B cell (primary cell): ENCODE results near the gene L3MBTL4. TPM values are rescaled to one million over a fixed set of nuclear protein-coding genes. Genes with fewer than 3 reads are reported as not detected.

ENCODE experiments used
- ATAC-seq: fragments of 200-7000 bp; cut with Tn5 transposase; one replicate; pipeline ENCODE4 v1.10.0; 2021; ENCODE audit warnings: low read depth, mild to moderate bottlenecking, moderate number of reproducible peaks, moderate library complexity
- CTCF ChIA-PET: fragments of 350-600 bp; sonication (Branson Sonifier 250); formaldehyde crosslinking; loops from one replicate; lab custom pipeline; 2021; ENCODE audit warnings: antibody characterized with exemption, inconsistent platforms; lab: Charles Lee
- POLR2A ChIA-PET: fragments of 350-600 bp; sonication (Branson Sonifier 250); formaldehyde crosslinking; loops from one replicate; lab custom pipeline; 2021; ENCODE audit warnings: antibody characterized with exemption; lab: Charles Lee
- DNase-seq: peaks from one replicate; pipeline ENCODE4 v3.0.0; 2013
- H2AFZ ChIP-seq: 2 replicates; pipeline ENCODE4 v1.6.1; 2012; ENCODE audit warnings: mild to moderate bottlenecking, low read depth, low read length; ENCODE audit not compliant: insufficient read depth, poor library complexity, severe bottlenecking
- H3K27ac ChIP-seq, 2 donors: 1 replicate in 1 of 2; 2 replicates in 1 of 2; pipeline ENCODE4 v1.5.1; 2012 to 2013; ENCODE audit warnings: low read length in 2 of 2, mild to moderate bottlenecking in 2 of 2, moderate library complexity in 1 of 2
- H3K27me3 ChIP-seq, 4 experiments: fragments of 200-600 bp in 1 of 4; sonication (generic) in 1 of 4; replicated peaks in 1 of 4; 1 replicate in 2 of 4; 2 replicates in 2 of 4; pipeline versions ENCODE4 v1.6.1 to v1.7.0; 2013 to 2016; ENCODE audit warnings: low read length in 3 of 4, mild to moderate bottlenecking in 2 of 4, mixed read lengths in 1 of 4, moderate library complexity in 1 of 4; ENCODE audit not compliant: insufficient read depth in 4 of 4, control insufficient read depth in 3 of 4; ENCODE audit errors: control extremely low read depth in 1 of 4
- H3K36me3 ChIP-seq, 2 experiments: replicated peaks in 1 of 2; 1 replicate in 1 of 2; 2 replicates in 1 of 2; pipeline versions ENCODE4 v1.6.1 to v1.7.1; 2013; ENCODE audit warnings: low read length in 1 of 2; ENCODE audit not compliant: insufficient read depth in 2 of 2, control insufficient read depth in 1 of 2; ENCODE audit errors: control extremely low read depth in 1 of 2, extremely low read depth in 1 of 2
- H3K4me1 ChIP-seq, 2 donors: fragments of 200-600 bp in 1 of 2; sonication (generic) in 1 of 2; 1 replicate in 1 of 2; 2 replicates in 1 of 2; pipeline versions ENCODE4 v1.5.1 to v1.6.1; 2013 to 2017; ENCODE audit warnings: low read length in 2 of 2; ENCODE audit not compliant: control insufficient read depth in 2 of 2, insufficient read depth in 2 of 2
- H3K4me2 ChIP-seq: replicated peaks from 2 replicates; pipeline ENCODE3; 2012; ENCODE audit warnings: mild to moderate bottlenecking, low read depth, low read length; ENCODE audit not compliant: poor library complexity, severe bottlenecking
- H3K4me3 ChIP-seq, 5 experiments: fragments of 200-600 bp in 1 of 5; sonication (generic) in 1 of 5; 1 replicate in 3 of 5; 2 replicates in 2 of 5; pipeline versions ENCODE4 v1.5.1 to v1.7.0; 2011 to 2016; ENCODE audit warnings: low read length in 4 of 5, mild to moderate bottlenecking in 4 of 5, low read depth in 2 of 5, control low read depth in 1 of 5, moderate library complexity in 1 of 5; ENCODE audit not compliant: insufficient read depth in 1 of 5; ENCODE audit errors: control extremely low read depth in 1 of 5, extremely low read depth in 1 of 5
- H3K79me2 ChIP-seq: fragments of 200-600 bp; sonication (generic); one replicate; pipeline ENCODE4 v1.6.0; 2016; ENCODE audit warnings: low read length; ENCODE audit not compliant: control insufficient read depth, insufficient read depth
- H3K9ac ChIP-seq: fragments of 200-600 bp; sonication (generic); 2 replicates; pipeline ENCODE4 v1.6.1; 2017; ENCODE audit warnings: mild to moderate bottlenecking, low read length, moderate library complexity
- H3K9me3 ChIP-seq, 3 donors: one replicate each; pipeline versions ENCODE4 v1.6.1 to v1.7.1; 2013; ENCODE audit warnings: low read length in 2 of 3; ENCODE audit not compliant: control insufficient read depth in 2 of 3, insufficient read depth in 1 of 3; ENCODE audit errors: control extremely low read depth in 1 of 3
- H4K20me1 ChIP-seq: 2 replicates; pipeline ENCODE4 v1.6.0; 2012; ENCODE audit warnings: mild to moderate bottlenecking, low read length; ENCODE audit not compliant: insufficient read depth, control insufficient read depth, poor library complexity, severe bottlenecking
- H3K27ac Mint-ChIP-seq: one replicate; pipeline ENCODE4 v1.8.0; 2021; ENCODE audit warnings: mixed read lengths
- H3K27me3 Mint-ChIP-seq: one replicate; pipeline ENCODE4 v1.8.0; 2021; ENCODE audit warnings: mixed read lengths
- H3K4me1 Mint-ChIP-seq: one replicate; pipeline ENCODE4 v1.8.0; 2021; ENCODE audit warnings: mixed read lengths
- H3K4me3 Mint-ChIP-seq: one replicate; pipeline ENCODE4 v1.8.0; 2021; ENCODE audit warnings: mixed read lengths
- H3K9me3 Mint-ChIP-seq: one replicate; pipeline ENCODE4 v1.8.0; 2022; ENCODE audit warnings: mixed read lengths; ENCODE audit not compliant: insufficient read depth
- EZH2 ChIP-seq: IDR thresholded peaks from 2 replicates; pipeline ENCODE4 v1.6.1; 2012; ENCODE audit warnings: borderline replicate concordance, low read depth, mild to moderate bottlenecking, moderate library complexity, low read length; ENCODE audit not compliant: insufficient read depth, poor library complexity, severe bottlenecking
- WGBS: methylation state at CpG from one replicate; pipeline ENCODE4 v1.1.5; 2013; ENCODE audit warnings: missing lambda C conversion rate; ENCODE audit not compliant: insufficient coverage; 5-methylcytosine and 5-hydroxymethylcytosine counted together
- intact Hi-C: fragments of 100-400 bp; cut with micrococcal nuclease; formaldehyde crosslinking; loops from one replicate; pipeline ENCODE4 v1.10.0; 2022
- polyA plus RNA-seq: library from polyadenylated mRNA; depleted of rRNA; stranded (reverse); fragments of >200 nt; gene quantifications from 2 replicates; pipeline ENCODE4 v1.2.3, GENCODE V29; 2012
- total RNA-seq, 2 donors: library from RNA; stranded (reverse); fragments of 120-200 nt in 1 of 2; gene quantifications; 1 replicate in 1 of 2; 2 replicates in 1 of 2; pipeline versions ENCODE4 v1.2.3 to v1.2.4, GENCODE V29; 2013 to 2022
- TF ChIP-seq, protein P1 (sequence below): fragments of 200-600 bp; IDR thresholded peaks from one replicate; pipeline ENCODE4 v1.8.0; 2022; ENCODE audit warnings: antibody characterized with exemption, mild to moderate bottlenecking

L3MBTL4 gene
- total and polyA plus RNA-seq, 2 donors (not counting 1 experiment from before 2014, with no cell fraction given): 3.0 to 11.9 TPM

DNA sequence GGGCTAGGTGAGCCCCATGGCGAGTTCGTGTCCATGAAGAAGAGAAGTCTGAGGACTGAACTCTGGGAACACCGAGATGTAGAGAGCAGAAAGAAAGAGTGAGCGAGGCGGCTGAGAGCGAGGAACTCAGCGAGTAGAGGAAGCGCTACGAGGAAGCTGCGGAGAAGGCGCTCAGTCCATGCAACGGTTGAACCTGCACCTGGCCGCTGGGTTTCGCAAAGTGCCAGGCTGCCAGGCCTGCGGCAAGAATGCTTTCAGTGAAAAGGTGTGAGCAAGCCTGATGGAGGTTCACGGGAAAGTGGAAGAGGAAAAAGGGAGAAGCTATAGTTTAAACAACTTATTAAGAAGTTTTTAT is 268.4 kb downstream of the L3MBTL4 start:
- Histone ChIP-seq H3K4me3 (no peak overlapping the region), H3K36me3 (no peaks in the 10 kb centered on the region), H3K9ac (no peak overlapping the region), H2AFZ (no peak overlapping the region), H4K20me1 (no peaks in the 10 kb centered on the region), H3K9me3 (peaks cover 0 to 6% (median 0%) of the 10 kb centered on the region in 3 donors), H3K27ac (no peak overlapping the region), H3K4me1 (no peaks in the 10 kb centered on the region), H3K79me2 (no peaks in the 10 kb centered on the region), H3K27me3 (no peaks in the 10 kb centered on the region), H3K4me2 (no peak overlapping the region)
- peaks cover 2% of the 10 kb centered on the region for H3K9me3 Mint-ChIP-seq
- no peak overlapping the region for H3K27ac Mint-ChIP-seq
- ChIA-PET POLR2A (no interaction called here), CTCF (no interaction called here)
- no peak for DNase-seq
- 96% methylated on average over 15 of the region's 16 CpGs for WGBS
- no peak overlapping the region for H3K4me3 Mint-ChIP-seq
- intact Hi-C loops: no loop called here
- no peaks in the 10 kb centered on the region for H3K4me1 Mint-ChIP-seq
- ATAC-seq: no peak
- TF ChIP-seq, protein P1, sequence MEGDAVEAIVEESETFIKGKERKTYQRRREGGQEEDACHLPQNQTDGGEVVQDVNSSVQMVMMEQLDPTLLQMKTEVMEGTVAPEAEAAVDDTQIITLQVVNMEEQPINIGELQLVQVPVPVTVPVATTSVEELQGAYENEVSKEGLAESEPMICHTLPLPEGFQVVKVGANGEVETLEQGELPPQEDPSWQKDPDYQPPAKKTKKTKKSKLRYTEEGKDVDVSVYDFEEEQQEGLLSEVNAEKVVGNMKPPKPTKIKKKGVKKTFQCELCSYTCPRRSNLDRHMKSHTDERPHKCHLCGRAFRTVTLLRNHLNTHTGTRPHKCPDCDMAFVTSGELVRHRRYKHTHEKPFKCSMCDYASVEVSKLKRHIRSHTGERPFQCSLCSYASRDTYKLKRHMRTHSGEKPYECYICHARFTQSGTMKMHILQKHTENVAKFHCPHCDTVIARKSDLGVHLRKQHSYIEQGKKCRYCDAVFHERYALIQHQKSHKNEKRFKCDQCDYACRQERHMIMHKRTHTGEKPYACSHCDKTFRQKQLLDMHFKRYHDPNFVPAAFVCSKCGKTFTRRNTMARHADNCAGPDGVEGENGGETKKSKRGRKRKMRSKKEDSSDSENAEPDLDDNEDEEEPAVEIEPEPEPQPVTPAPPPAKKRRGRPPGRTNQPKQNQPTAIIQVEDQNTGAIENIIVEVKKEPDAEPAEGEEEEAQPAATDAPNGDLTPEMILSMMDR: no peak
- no peak for TF ChIP-seq EZH2
- H3K27me3 Mint-ChIP-seq: no peaks in the 10 kb centered on the region

GRCh38 chr18:6145645-6146306 is 268.9 kb downstream of the L3MBTL4 start:
- Histone ChIP-seq H3K27me3 (no peaks in the 10 kb centered on the region), H3K36me3 (no peaks in the 10 kb centered on the region), H3K9me3 (peaks cover 0 to 6% (median 0%) of the 10 kb centered on the region in 3 donors), H3K79me2 (no peaks in the 10 kb centered on the region), H4K20me1 (no peaks in the 10 kb centered on the region), H3K4me2 (no peak overlapping the region), H2AFZ (no peak overlapping the region), H3K4me1 (no peaks in the 10 kb centered on the region), H3K4me3 (no peak overlapping the region), H3K9ac (no peak overlapping the region), H3K27ac (no peak overlapping the region)
- Mint-ChIP-seq H3K27me3 (no peaks in the 10 kb centered on the region), H3K4me1 (no peaks in the 10 kb centered on the region), H3K9me3 (peaks cover 2% of the 10 kb centered on the region), H3K4me3 (no peak overlapping the region), H3K27ac (no peak overlapping the region)
- WGBS: 94% methylated on average over 18 of the region's 18 CpGs
- CTCF ChIA-PET: no interaction called here
- no peak for ATAC-seq
- DNase-seq: no peak
- intact Hi-C loops: no loop called here
- POLR2A ChIA-PET: no interaction called here
- TF ChIP-seq, protein P1: no peak
- no peak for TF ChIP-seq EZH2
